Neural cell (in vitro differentiated cells): ENCODE data around the gene HACD3.

ENCODE experiments used
- TF ChIP-seq, protein P1 (sequence below): fragments of 450-650 bp; IDR thresholded peaks from 2 replicates; pipeline ENCODE4 v1.5.1; 2014; ENCODE audit warnings: antibody characterized with exemption, mild to moderate bottlenecking, moderate library complexity; ENCODE audit not compliant: poor library complexity, severe bottlenecking
- TF ChIP-seq, protein P2 (sequence below): IDR thresholded peaks from 2 replicates; pipeline ENCODE4 v1.6.1; 2012; ENCODE audit warnings: borderline replicate concordance

DNA sequence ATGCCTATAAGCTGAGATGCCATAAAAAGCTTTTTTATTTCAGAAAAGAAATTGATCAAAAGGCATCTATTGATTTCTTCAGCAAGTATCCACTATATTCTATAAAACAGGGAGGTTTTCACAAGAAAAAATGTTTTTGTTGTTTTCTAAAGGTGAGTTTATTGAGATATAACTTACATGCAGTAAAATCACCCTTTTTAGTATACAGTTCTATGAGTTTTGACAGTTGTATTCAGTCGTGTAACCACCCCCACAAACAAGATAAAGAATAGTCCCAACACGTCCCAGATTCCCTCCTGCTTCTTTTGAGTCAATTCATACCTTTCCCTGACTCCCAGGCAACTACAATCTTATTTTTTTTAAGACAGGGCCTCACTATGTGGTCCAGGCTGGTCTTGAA lies 72.9 kb downstream of the HACD3 start:
- TF ChIP-seq, protein P1, sequence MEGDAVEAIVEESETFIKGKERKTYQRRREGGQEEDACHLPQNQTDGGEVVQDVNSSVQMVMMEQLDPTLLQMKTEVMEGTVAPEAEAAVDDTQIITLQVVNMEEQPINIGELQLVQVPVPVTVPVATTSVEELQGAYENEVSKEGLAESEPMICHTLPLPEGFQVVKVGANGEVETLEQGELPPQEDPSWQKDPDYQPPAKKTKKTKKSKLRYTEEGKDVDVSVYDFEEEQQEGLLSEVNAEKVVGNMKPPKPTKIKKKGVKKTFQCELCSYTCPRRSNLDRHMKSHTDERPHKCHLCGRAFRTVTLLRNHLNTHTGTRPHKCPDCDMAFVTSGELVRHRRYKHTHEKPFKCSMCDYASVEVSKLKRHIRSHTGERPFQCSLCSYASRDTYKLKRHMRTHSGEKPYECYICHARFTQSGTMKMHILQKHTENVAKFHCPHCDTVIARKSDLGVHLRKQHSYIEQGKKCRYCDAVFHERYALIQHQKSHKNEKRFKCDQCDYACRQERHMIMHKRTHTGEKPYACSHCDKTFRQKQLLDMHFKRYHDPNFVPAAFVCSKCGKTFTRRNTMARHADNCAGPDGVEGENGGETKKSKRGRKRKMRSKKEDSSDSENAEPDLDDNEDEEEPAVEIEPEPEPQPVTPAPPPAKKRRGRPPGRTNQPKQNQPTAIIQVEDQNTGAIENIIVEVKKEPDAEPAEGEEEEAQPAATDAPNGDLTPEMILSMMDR = no peak
- TF ChIP-seq, protein P2, sequence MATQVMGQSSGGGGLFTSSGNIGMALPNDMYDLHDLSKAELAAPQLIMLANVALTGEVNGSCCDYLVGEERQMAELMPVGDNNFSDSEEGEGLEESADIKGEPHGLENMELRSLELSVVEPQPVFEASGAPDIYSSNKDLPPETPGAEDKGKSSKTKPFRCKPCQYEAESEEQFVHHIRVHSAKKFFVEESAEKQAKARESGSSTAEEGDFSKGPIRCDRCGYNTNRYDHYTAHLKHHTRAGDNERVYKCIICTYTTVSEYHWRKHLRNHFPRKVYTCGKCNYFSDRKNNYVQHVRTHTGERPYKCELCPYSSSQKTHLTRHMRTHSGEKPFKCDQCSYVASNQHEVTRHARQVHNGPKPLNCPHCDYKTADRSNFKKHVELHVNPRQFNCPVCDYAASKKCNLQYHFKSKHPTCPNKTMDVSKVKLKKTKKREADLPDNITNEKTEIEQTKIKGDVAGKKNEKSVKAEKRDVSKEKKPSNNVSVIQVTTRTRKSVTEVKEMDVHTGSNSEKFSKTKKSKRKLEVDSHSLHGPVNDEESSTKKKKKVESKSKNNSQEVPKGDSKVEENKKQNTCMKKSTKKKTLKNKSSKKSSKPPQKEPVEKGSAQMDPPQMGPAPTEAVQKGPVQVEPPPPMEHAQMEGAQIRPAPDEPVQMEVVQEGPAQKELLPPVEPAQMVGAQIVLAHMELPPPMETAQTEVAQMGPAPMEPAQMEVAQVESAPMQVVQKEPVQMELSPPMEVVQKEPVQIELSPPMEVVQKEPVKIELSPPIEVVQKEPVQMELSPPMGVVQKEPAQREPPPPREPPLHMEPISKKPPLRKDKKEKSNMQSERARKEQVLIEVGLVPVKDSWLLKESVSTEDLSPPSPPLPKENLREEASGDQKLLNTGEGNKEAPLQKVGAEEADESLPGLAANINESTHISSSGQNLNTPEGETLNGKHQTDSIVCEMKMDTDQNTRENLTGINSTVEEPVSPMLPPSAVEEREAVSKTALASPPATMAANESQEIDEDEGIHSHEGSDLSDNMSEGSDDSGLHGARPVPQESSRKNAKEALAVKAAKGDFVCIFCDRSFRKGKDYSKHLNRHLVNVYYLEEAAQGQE = no peak
